Activated CD4-positive, alpha-beta T cell treated with anti-CD3 and anti-CD28 coated beads, Interleukin-2, Interleukin-6, amounts not matched to agents 100 ng/mL and 50 ng/mL, durations not matched to agents 16 hours and 8 hours (primary cell): ENCODE results near the gene NUDT1.

Source experiments
- DNase-seq: peaks from one replicate; pipeline ENCODE4 v3.0.0-alpha.2; 2020

The NUDT1 gene

DNA sequence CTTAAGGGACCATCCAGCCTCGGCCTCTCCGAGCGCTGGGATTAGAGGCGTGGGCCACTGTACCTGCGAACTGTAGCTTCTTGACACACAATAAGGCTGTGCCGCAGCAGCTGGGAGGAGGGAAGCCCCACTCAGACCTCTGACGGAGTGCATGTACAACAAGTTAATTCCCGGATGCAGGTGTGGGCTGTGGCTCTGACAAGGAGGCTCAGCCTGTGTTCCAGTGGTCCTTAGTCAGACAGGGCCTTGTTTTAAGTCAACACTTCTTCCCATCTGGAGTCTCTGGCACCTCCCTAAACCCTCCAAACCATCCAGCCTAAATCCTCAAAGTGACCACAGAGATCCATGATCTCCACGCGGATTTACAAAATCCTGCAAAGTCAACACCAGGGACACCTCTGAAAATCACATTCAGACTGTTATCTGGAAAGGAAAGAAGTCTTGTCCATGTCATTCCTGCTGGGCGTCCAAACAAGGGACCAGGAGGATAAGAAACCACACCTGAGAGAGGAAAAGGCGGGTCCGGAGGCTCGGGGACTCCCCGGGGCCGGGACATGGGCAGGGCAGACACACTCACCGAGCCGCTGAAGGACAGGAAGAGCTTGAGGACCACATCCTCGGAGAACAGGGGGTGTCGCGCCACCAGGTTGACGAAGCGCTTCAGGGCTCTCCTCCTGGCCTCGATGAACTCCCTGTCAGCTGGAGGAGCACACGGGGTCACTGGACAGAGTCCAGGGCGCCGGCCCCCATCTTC is 29.4 kb downstream of the NUDT1 start:
- DNase-seq = no peak

DNA sequence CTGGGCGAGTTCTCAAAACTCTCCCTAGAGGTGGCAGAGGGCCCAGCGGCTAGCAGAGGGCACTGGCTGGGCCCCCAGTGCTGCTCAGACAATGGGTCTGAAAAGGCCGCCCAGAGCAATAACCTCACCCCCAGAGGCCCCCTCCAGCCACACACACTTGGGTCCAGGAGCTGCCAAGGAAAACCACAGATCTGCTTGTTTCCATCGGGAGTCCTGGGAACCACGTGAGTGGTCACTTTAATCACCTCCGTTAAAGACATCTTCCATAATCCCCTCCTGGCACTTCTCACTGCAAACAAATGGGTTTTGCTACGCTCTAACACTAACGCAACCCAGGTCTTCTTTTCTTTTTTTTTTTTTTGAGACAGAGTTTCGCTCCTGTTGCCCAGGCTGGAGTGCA is 30.0 kb downstream of the NUDT1 start:
- DNase-seq = no peak

DNA sequence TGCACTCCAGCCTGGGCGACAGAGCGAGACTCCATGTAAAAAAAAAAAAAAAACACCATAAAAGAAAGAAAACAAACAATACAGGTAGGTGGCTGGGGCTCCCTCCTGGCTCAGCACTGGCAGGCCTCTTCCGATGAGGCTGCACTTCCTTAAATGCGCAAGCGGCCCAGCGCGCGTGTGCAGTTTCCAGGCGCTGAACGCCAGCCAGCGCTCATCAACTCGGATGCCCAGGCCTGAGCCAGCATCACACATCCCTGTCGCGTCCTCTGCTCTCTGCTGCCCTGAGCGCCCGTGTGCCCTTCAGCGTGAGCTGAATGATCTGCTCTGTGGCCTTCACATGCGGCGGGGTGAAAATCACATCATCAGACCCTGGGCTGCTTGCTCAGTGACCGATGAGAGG is 31.8 kb downstream of the NUDT1 start:
- no peak for DNase-seq

DNA sequence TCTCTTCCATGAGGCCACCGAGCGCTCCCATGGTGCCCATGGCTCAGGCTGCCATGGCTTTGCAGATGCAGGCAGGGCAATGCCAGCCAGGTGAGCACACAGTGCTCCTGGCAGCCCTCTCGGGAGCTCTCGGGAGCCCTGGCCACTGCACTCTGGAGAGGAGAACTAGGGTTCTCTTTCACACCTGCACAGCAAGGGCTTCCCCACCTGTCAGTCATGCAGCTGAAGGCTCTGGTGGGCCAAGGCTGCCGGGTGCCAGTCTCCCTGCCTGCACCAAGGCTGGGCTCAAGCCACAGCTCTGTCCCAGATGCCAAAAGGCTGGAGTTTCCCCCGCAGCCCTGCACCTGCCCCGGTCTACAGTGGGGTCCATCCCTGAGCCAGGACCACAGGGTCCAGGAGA is 32.6 kb downstream of the NUDT1 start:
- no peak for DNase-seq

DNA sequence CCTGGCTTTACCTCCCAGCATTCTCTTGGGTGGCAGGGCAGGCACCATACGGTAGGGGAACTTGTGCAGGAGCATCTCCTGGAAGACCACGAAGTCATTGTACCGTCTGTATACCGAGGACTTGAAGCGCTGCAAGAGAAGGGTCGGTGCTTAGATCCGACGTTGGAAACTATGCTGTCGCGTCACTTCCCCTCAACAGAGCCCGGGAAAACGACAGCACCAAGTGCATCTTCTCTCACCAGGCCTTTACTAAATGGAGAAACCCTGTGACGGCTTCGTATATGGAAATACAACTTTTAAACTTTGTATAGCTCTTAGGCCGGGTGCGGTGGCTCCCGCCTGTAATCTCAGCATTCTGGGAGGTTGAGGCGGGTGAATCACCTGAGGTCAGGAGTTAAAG is 33.1 kb downstream of the NUDT1 start:
- no peak for DNase-seq

DNA sequence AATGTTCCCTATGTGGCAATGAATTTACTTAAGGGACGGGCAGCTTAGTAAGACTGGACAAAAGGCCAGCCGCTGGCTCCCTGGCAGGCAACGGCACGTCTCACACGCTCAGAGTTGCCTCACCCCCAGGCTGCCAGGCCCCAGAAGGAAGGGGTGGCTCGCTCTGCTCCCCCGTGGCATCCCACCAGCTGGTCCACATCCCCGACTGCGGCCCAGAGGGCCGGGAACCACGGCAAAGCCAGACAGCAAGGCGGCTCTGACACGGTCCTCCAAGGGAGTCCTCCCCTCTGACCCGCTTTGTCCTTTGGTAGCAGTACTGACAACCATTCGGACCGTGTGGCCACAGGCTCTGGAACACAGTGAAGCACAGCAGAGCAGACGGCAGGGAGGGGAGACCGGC is 34.1 kb downstream of the NUDT1 start:
- no peak for DNase-seq

DNA sequence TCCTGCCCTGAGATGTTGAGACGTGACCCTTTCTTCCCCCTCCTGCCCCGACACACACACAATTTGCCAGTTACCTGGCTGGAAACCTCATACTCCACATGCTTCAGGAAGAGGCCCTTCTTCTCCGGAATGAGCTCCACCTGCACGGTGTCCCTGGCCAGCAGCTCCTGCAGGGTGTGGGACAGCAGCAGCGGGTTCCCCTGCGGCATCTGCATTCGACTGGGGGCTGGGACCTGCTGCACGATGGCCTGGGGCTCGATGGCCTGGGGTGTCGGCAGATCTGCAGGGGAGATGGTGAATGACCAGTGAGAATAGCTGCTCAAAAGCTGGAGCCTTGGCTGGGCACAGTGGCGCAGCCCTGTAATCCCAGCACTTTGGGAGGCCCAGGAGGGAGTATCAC is 36.0 kb downstream of the NUDT1 start:
- DNase-seq = no peak

DNA sequence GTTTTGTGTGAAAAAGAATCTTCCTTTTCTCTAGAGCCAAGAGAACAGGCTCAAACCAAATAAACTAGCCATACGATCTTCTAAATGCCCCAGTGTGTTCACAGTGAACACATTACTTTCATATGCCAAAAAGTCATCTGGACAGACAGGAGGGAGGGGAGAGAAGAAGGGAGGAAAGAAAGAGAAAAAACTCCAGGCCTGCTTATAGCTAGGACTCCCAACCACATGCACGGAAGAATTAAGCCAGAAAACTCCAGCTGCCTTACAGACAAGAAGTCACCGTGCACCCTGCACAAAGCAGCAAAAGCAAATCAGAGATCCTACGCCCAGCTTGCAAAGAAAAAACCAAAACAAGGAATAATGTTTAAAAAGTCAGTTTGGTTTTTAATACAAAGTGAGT is 37.9 kb downstream of the NUDT1 start:
- DNase-seq = no peak

DNA sequence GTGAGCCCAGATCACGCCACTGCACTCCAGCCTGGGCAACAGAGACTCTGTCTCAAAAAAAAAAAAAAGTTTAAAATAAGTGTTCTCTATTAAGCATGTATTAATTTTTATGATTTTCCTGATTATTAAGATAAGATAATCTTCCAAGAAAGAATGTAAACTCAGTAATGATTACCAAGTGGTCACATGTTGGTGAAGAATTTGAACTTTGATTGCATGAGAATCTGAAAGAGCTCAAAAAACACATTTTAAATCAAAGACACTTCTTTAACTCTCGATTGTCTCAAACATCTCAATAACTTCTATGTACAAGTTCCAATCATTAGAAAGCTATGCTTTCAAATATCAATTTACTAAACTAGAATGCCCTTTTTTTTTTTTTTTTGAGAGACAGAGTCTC is 38.4 kb downstream of the NUDT1 start:
- DNase-seq = no peak

DNA sequence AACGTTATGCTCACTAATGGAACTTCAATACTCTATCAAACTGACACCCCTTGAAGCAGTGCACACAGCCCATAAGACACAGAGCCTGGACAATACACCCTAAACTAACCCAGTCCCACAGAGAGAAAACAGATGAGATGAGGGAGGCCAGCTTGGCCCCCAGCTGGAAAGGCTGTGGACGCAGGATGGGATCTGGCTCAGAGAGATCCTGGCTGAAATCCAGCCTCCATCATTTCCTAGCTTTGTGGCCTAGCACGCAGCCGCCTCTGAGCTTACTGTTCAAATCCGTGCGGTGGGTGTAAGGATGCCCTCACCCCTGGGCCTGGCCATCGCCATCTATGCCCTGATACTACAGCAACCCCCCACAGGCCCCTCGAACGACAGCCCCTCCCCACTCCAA is 39.5 kb downstream of the NUDT1 start:
- no peak for DNase-seq

DNA sequence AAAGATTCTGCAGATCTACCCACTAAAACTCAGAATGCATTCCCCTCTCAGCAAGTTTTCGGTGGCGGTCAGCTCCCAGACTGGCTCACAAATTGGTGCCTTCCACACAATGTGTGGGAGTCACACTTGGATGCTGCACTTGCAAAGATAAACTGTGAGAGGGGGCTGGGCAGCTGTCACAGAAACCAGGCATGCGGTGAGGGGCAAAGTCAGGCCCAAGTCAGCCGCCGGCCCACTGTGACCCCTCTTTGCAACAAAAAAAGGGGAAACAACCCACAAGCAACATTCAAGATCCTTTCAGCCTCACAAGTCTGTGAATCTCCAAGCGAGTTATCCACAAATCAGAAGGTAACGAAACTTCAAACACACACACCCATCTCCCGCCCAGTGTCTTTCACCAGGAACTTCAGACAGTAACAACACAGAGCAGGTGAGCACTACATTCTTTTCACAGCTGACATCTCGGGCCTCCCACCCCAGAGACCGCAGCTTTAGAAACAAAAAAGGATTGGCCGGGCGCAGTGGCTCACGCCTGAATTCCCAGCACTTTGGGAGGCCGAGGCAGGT is 40.2 kb downstream of the NUDT1 start:
- DNase-seq = no peak

DNA sequence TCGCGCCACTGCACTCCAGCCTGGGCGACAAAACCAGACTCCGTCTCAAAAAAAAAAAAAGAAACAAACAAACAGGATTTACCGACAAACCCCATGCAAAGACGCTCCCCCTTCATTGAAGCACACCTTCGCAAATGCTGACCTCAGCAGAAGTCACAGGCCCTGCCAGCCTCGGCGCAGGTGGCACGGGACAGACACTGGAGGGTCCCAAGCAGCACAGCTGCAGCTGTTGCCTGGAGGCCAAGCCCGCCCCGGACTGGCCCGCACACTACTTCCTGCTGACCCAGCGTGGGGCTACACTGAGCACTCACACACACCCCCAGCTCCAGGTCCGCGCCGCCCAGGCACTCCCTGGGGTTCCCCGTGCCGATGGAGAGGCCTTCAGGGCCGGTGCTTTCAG is 41.0 kb downstream of the NUDT1 start:
- no peak for DNase-seq

DNA sequence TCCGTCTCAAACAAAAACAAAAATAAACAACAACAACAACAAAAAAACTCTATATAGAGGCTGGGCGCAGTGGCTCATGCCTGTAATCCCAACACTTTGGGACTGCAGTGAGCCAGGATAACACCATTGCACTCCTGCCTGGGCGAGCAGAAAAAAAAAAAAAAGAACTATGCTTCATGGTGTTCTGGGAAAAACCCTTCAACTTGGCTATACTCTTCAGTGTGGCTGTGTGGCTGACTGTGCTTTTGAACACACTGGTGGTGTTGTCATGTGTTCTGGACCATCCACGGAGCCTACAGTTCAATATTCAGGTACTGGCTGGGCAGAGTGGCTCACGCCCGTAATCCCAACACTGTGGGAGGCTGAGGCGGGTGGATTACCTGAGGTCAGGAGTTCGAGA is 45.7 kb downstream of the NUDT1 start:
- no peak for DNase-seq

DNA sequence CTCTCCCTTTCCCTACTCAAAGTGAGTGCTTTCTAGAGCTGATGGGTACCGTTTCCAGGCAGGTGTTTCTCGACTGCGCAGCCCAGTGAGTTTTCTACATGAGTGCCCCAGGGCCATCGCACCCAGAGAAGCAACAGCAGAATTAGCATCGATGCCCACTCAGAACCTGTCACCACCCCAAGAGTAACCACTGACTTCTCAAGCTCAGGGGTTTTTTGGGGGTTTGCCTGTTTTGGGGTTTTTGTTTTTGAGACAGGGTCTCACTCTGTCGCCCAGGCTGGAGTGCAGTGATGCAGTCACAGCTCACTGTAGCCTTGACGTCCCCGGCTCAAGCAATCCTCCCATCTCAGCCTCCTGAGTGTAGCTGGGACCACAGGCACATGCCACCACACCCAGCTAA is 46.5 kb downstream of the NUDT1 start:
- no peak for DNase-seq

DNA sequence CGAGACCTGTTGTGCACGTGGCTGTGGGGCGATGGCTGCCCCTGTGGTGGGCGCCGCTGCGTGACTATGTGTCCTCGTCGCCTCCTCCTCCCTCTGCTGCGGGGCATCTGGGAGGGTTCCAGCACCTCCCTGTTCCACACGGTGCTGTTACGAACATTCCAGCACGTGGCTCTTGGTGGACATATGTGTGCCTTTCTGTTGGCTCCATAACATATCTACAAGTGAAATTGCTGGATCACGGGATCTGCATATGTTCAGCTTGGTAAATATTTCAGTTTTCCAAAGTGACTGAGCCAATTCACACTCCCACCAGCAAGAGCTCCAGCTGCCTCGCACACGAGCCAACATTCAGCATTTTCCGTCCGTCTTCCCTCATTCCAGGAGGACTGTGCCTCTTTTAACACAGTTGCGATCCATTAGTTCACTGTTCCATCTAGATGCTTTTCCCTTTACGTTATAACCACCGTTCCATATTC is 47.1 kb downstream of the NUDT1 start:
- no peak for DNase-seq

DNA sequence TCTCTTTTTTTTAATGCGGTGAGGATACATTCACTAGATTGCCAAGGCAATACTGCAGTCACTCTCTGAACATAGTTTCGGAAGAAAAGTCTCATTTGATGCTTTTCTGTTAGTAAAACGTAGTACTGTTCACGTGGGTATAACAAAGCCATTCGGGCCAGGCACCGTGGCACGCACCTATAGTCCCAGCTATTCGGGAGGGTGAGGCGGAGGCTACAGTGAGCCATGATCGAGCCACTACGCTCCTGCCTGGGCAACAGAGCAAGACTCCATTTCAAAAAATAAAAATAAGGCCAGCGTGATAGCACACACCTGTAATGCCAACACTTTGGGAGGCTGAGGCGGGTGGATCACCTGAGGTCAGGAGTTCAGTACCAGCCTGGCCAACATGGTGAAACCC is 47.6 kb downstream of the NUDT1 start:
- no peak for DNase-seq

DNA sequence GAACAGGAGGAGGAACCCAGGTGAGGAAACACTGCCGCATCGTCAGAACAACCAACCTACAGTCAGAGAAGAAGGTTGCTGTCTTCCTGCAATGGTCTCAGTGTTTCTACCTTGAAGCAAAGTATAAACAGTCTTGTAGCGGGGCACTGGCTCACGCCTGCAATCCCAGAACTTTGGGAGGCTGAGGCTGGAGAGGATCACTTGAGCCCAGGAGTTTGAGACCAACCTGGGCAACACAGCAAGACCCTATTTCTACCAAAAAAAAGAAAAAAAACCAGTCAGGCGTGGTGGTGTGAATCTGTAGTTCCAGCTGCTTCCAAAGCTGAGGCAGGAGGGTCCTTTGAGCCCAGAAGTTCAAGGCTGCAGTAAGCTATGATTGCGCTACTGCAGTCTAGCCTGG is 48.9 kb downstream of the NUDT1 start:
- no peak for DNase-seq

DNA sequence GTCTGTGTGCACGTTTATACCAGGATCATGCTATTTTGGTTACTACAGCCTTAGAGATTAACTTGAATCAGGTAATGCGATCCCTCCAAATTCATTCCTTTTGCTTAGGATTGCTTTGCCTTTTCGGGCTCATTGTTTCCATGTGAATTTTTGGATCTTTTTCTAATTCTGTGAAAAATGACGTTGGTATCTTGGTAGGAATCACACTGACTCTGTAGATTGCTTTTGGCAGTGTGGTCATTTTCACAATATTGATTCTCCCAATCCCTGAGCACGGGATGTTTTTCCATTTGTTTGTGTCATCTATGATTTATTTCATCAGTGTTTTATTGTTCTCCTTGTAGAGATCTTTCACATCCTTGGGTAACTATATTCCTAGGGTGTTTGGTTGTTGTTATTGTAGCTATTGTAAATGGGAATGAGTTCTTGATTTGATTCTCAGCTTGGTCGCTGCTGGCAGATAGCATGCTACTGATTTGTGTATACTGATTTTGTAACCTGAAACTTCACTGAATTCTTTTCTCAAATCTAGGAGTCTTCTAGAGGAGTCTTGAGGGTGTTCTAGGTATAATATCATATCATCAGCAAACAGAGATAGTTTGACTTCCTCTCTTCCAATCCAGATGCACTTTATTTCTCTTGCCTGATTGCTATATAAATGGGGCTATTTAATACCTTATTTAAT is 54.1 kb downstream of the NUDT1 start:
- no peak for DNase-seq

DNA sequence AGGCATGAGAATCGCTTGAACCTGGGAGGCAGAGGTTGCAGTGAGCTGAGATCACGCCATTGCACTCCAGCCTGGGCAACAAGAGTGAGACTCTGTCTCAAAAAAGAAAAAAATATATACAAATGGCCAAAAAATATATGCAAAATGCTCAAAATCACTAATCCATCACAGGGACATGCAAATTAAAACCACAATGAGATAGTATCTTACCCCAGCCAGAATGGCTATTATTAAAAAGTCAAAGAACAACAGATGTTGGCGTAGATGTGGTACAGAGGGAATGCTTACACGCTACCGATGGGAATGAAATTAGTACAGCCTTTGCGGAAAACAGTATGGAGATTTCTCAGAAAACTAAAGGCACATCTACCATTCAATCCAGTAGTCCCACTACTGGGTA is 54.8 kb downstream of the NUDT1 start:
- DNase-seq = no peak

DNA sequence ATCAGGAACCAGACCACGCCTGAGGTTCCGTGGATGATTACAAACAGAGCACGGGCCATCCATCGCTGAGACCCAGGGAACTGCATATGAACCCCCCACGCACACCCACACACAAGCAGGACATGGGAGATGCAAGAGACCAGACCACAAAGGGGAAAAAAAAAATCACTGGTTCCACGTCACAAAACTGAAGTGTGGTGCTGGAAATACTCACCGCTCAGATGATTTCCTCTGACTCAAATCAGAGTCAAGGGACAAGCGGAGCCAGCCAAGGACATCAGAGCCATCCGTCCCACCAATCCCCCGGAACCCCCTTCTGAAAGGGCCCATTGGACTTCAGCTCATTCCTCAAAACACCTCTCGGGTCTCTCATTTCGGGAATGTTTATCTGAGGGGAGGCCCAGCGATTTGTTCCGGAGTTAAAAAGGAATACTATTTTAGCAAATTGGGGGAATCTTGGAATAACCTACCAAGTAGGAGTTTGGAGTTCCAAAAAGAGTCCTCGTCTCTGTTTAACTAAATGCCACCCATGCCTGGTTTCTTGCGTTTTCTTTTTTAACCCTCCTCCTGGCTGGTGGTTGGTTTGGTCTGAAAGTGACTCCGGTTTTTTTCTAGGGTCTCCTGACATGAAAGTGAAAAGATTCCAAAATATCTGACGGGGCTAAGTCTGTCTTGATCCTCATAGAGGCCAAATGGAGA is 57.3 kb downstream of the NUDT1 start:
- peak; percentile 59 for DNase-seq

DNA sequence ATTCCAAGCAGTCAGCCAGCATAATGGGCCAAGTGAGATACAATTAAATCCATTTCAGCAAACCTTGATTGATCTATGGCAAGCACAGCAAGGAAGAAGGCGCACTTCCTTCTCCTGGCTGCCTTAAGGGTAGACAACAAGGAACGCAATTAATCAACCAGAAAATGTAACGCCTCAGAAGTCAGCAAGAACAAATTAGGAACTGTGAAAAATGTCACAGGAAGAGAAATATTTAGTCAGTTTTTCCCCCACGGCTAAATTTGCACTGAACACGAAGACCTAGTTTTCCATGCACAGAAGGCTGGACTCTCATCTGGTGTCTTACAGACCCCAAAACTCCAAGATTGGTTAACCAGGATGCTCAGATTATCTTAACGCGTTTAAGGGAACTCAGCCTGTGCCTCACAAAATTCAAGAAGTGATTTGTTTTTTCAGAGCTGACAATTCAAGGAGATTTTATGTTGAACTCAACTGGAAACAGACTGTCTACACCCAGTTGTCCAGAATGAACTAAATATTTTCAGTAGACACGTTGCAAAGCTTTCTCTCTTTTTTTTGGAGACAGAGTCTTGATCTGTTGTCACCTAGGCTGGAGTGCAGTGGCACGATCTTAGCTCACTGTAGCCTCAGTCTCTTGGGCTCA is 58.0 kb downstream of the NUDT1 start:
- DNase-seq = peak; percentile 12
